WTC11 (cell line): ENCODE data around the gene PGLYRP3.
"Not testable (repeated sequence)": the region's sequence is repeated elsewhere in the genome, so short reads cannot be mapped to it uniquely, and the experiment has no call there.

Source experiments
- CBFB ChIP-seq: sonication (generic); formaldehyde crosslinking; IDR thresholded peaks from 2 replicates; pipeline ENCODE4 v1.8.1; 2022; ENCODE audit warnings: mild to moderate bottlenecking, low read depth, missing genetic modification reagents
- CTCF ChIP-seq: fragments of 200-600 bp; IDR thresholded peaks from 2 replicates; pipeline ENCODE4 v1.8.0; 2022; ENCODE audit warnings: antibody characterized with exemption
- ELF4 ChIP-seq: sonication (generic); formaldehyde crosslinking; IDR thresholded peaks from 2 replicates; pipeline ENCODE4 v1.8.1; 2022; ENCODE audit warnings: low read depth, mild to moderate bottlenecking, moderate library complexity, missing genetic modification reagents
- ETV6 ChIP-seq: sonication (generic); formaldehyde crosslinking; IDR thresholded peaks from 2 replicates; pipeline ENCODE4 v1.8.1; 2022; ENCODE audit warnings: mild to moderate bottlenecking, missing genetic modification reagents
- PRRX2 ChIP-seq: fragments of 250-450 bp; sonication (Bioruptor Pico); IDR thresholded peaks from 2 replicates; pipeline ENCODE4 v1.8.0; 2021; ENCODE audit warnings: mild to moderate bottlenecking
- RORB ChIP-seq: fragments of 250-450 bp; sonication (Bioruptor Pico); IDR thresholded peaks from 2 replicates; pipeline ENCODE4 v1.9.0; 2021; ENCODE audit warnings: mild to moderate bottlenecking
- SP1 ChIP-seq: sonication (generic); formaldehyde crosslinking; conservative IDR thresholded peaks from 2 replicates; pipeline ENCODE4 v1.8.1; 2022; ENCODE audit warnings: missing genetic modification reagents
- TEAD4 ChIP-seq: sonication (generic); formaldehyde crosslinking; IDR thresholded peaks from 2 replicates; pipeline ENCODE4 v1.8.0; 2022; ENCODE audit warnings: mild to moderate bottlenecking, missing genetic modification reagents
- ZBTB21 ChIP-seq: sonication (generic); formaldehyde crosslinking; IDR thresholded peaks from 2 replicates; pipeline ENCODE4 v1.8.1; 2023; ENCODE audit warnings: mild to moderate bottlenecking, missing genetic modification reagents, borderline replicate concordance
- ZNF121 ChIP-seq: sonication (generic); formaldehyde crosslinking; IDR thresholded peaks from 2 replicates; pipeline ENCODE4 v1.8.0; 2023; ENCODE audit warnings: missing genetic modification reagents

- not testable (repeated sequence) for TF ChIP-seq CTCF; TEAD4 (CRISPR knock-in tag); ELF4; ZNF121 (CRISPR knock-in tag); RORB (CRISPR knock-in tag); ETV6 (CRISPR knock-in tag); SP1 (CRISPR knock-in tag); ZBTB21 (CRISPR knock-in tag); CBFB (CRISPR knock-in tag); PRRX2 (CRISPR knock-in tag)
These were observed 3.3 kb upstream of the PGLYRP3 start for GRCh38 chr1:153316013-153316412.
